ENCODE measurements around the gene ADAR. TPM values are rescaled to one million over a fixed set of nuclear protein-coding genes. Genes with fewer than 3 reads are reported as not detected.
"Not testable (repeated sequence)": the region's sequence is repeated elsewhere in the genome, so short reads cannot be mapped to it uniquely, and the experiment has no call there.

ADAR gene
- total and polyA plus RNA-seq, 2 of the 8 experiments (the other 6 are each of a cell fraction or from before 2014, with no cell fraction given) = 125 to 242 TPM

- TF ChIP-seq ATF2 (IDR thresholded peaks at IDR 0.05; ENCODE audit: low read length) (no peak), BACH1 (IDR thresholded peaks at IDR 0.05; ENCODE audit: low read length) (no peak)
Observed at GRCh38 chr1:154652893-154653292, 44.9 kb upstream of the ADAR start (continued).

- H2AFZ ChIP-seq (ENCODE audit: low read length); H3K79me2 ChIP-seq (ENCODE audit: control insufficient read depth in 1 of 2, insufficient read depth in 2 of 2, low read length in 2 of 2); H3K27me3 ChIP-seq (replicated peaks in 1 of 4; ENCODE audit: control insufficient read depth in 3 of 4, extremely low read depth in 1 of 4, insufficient read depth in 3 of 4, low read length in 3 of 4); H3K27ac ChIP-seq (ENCODE audit: low read depth, low read length); H3K18ac ChIP-seq (ENCODE audit: extremely low read depth, low read length); H3K9me3 ChIP-seq (ENCODE audit: insufficient read depth in 2 of 2, low read depth in 1 of 2, low read length in 1 of 2); H3K9ac ChIP-seq (replicated peaks in 1 of 4; ENCODE audit: extremely low read depth in 1 of 4, low read depth in 3 of 4, low read length in 3 of 4); CTCF ChIA-PET (ENCODE audit: partially characterized antibody); DNase-seq (ENCODE audit: low read depth in 1 of 2, low spot score in 2 of 2); H3K36me3 ChIP-seq (ENCODE audit: control insufficient read depth in 2 of 4, insufficient read depth in 4 of 4, low read length in 3 of 4); H4K91ac ChIP-seq (replicated peaks; ENCODE audit: insufficient read length, low read length); H4K8ac ChIP-seq (ENCODE audit: extremely low read depth, insufficient read depth, low read length); H4K5ac ChIP-seq (ENCODE audit: insufficient read length, low read depth, low read length); H4K20me1 ChIP-seq (replicated peaks in 1 of 2; ENCODE audit: control insufficient read depth in 1 of 2, insufficient read depth in 2 of 2, low read length in 2 of 2); H3K4me3 ChIP-seq (ENCODE audit: extremely low read depth in 1 of 4, insufficient read depth in 2 of 4, low read depth in 3 of 4, low read length in 4 of 4); H2BK20ac ChIP-seq (ENCODE audit: low read length); H2BK12ac ChIP-seq (ENCODE audit: low read depth, low read length); H3K79me1 ChIP-seq (ENCODE audit: low read depth, low read length); H2AK5ac ChIP-seq (ENCODE audit: low read depth, low read length); H3K4ac ChIP-seq (replicated peaks; ENCODE audit: insufficient read length, low read depth, low read length); H3K4me1 ChIP-seq (replicated peaks in 1 of 4; ENCODE audit: control insufficient read depth in 3 of 4, insufficient read depth in 4 of 4, low read length in 3 of 4); H3K23me2 ChIP-seq (ENCODE audit: low read depth, low read length); H3K56ac ChIP-seq (replicated peaks; ENCODE audit: insufficient read length, low read depth, low read length); FAIRE-seq; H2BK5ac ChIP-seq (ENCODE audit: low read depth, low read length); H3K4me2 ChIP-seq (ENCODE audit: insufficient read depth in 1 of 2, low read depth in 2 of 2, low read length in 2 of 2); H2BK15ac ChIP-seq (ENCODE audit: low read length); H3K23ac ChIP-seq (ENCODE audit: insufficient read length); POLR2A ChIA-PET (ENCODE audit: partially characterized antibody); H2BK120ac ChIP-seq (replicated peaks; ENCODE audit: low read depth, low read length); H3K14ac ChIP-seq (ENCODE audit: insufficient read length): not testable (repeated sequence)
- WGBS, 2 experiments (ENCODE audit: extremely low coverage in 1 of 2, insufficient coverage in 1 of 2, insufficient read length in 1 of 2, insufficient replicate concordance in 2 of 2, low coverage in 1 of 2, low lambda C conversion rate in 2 of 2, missing lambda C conversion rate in 1 of 2) = 96% methylated on average over 3 of the region's 3 CpGs; no CpG with 5 or more reads in 1 of the 2 experiments
Observed at GRCh38 chr1:154644724-154645123, 36.7 kb upstream of the ADAR start.
